AG09319 (cell line): ENCODE measurements around the gene GSS.

Source experiments
- DNase-seq: peaks from one replicate; pipeline ENCODE4 v3.0.0-alpha.2; 2010; ENCODE audit warnings: low read depth; ENCODE audit errors: extremely low read depth
- TF ChIP-seq, protein P1 (sequence below): IDR thresholded peaks from 2 replicates; pipeline ENCODE4 v1.5.1; 2011; ENCODE audit warnings: low read depth, mild to moderate bottlenecking, inconsistent platforms, low read length, moderate library complexity

Gene GSS

GRCh38 chr20:34951252-34951651, 4.4 kb downstream of the GSS start:
- TF ChIP-seq, protein P1, sequence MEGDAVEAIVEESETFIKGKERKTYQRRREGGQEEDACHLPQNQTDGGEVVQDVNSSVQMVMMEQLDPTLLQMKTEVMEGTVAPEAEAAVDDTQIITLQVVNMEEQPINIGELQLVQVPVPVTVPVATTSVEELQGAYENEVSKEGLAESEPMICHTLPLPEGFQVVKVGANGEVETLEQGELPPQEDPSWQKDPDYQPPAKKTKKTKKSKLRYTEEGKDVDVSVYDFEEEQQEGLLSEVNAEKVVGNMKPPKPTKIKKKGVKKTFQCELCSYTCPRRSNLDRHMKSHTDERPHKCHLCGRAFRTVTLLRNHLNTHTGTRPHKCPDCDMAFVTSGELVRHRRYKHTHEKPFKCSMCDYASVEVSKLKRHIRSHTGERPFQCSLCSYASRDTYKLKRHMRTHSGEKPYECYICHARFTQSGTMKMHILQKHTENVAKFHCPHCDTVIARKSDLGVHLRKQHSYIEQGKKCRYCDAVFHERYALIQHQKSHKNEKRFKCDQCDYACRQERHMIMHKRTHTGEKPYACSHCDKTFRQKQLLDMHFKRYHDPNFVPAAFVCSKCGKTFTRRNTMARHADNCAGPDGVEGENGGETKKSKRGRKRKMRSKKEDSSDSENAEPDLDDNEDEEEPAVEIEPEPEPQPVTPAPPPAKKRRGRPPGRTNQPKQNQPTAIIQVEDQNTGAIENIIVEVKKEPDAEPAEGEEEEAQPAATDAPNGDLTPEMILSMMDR = no peak
- DNase-seq = no peak

GRCh38 chr20:34949120-34949519, 6.5 kb downstream of the GSS start:
- DNase-seq = no peak
- TF ChIP-seq, protein P1 = no peak

DNA sequence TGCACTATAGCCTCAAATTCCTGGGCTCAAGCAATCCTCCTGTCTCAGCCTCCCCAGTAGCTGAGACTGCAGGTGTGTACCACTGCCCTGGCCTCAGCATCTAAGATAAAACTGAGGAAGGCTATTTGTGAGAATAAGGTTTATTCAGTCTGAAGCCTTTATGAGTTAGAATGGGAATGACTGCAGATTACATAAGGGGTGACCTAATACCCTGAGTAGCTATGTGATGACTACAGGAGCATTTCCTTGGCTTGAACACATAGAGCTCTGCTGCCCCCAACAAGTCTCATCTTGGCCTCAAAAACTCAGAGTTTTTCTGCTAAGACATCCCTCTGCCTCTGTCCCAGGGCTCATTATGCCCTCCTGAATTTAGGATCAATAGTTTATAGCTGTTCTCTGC, 7.6 kb downstream of the GSS start:
- TF ChIP-seq, protein P1 = peak; percentile 22
- DNase-seq = peak; percentile 44

DNA sequence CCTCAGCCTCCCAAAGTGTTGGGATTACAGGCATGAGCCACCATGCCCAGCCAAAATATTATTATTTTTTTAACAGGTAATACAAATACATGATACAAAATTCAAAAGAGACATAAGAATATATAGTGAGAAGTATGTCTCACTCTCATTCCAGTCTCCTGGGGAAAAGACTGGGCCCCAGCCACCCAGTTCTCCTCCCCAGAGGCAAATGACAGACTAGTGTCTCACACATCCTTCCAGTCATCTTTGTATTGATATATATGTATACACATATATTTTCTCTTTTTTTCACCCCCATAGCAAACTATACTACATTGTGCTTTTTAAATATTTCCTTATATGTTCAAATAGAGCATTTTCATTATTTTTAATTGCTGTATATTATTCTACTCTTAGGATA, 8.3 kb downstream of the GSS start:
- no peak for DNase-seq
- TF ChIP-seq, protein P1 = no peak

DNA sequence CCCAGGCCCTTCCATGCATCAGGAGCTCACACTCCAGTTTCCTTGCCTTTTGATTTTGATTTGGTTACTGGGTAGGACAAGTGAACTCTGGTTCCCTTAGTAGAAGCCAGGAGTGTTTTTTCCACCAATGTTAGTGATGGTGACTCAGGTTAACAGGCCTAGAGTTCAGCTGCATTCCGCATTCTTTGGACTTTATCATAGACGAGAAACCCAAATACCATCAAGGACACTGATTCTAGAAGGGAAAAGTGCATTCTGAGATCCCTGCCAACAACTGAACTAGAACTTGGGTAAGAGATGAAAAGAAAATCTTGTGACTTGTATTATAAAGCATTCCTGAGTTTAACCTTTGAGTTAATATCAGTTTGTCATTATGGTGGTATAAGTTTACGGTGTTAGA, 8.9 kb downstream of the GSS start:
- TF ChIP-seq, protein P1 = no peak
- DNase-seq = no peak

DNA sequence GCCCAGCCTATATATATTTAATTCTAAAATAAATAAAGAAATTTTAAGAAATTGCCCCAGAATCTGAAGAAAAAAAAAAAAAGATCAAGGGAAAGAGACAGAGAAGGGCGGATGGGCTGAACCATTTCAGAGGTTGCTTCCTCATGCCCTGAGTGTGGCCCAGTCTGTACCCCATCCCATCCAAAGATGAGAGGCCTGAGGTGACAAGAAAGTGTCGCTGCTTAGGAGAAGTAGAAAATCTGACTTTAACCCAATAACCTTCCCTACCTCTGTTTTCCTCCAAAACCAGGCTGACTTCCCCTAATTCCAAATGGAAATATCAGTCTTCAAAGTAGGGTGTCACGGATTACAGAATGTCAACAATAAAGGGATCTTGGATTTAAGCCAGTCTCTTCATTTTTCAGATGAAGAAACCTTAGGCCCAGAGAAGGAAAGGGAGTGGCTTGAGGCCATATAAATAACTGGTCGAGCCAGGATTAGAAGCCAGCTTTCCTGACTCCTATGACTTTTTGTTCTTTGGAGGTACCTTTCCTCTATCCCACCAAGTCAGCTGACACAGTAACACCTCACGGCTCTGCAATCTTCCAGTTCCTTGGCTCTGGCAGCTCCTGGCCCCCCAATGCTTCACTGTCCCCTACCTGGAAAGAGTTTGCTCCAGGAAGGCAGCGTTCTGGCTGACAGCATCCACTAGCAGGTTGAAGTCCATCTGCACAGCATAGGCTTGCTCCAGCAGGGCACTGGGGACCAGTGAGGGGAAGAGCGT, 10.1 kb downstream of the GSS start:
- DNase-seq = no peak
- TF ChIP-seq, protein P1 = no peak

- no peak for DNase-seq
- TF ChIP-seq, protein P1 = no peak
Observed at GRCh38 chr20:34943808-34944567, 11.6 kb downstream of the GSS start.
